GF-D8 (cell line): ENCODE measurements around the gene STXBP5L.
"Not testable (repeated sequence)": the region's sequence is repeated elsewhere in the genome, so short reads cannot be mapped to it uniquely, and the experiment has no call there.

Source experiments
- DNase-seq: peaks from one replicate; lab custom pipeline; 2025; lab: John Stamatoyannopoulos, UW

Gene STXBP5L

GRCh38 chr3:121063628-121064027 is 155.6 kb downstream of the STXBP5L start:
- DNase-seq: no peak

- no peak for DNase-seq
These were observed 156.1 kb downstream of the STXBP5L start for GRCh38 chr3:121064121-121064520.

GRCh38 chr3:121072133-121072532 is 164.1 kb downstream of the STXBP5L start:
- no peak for DNase-seq

GRCh38 chr3:121073011-121073410 is 165.0 kb downstream of the STXBP5L start:
- no peak for DNase-seq

- DNase-seq: no peak
These were observed 167.2 kb downstream of the STXBP5L start for GRCh38 chr3:121075191-121075590.

- not testable (repeated sequence) for DNase-seq
These were observed 170.5 kb downstream of the STXBP5L start for GRCh38 chr3:121078378-121079101.

- DNase-seq: no peak
These were observed 188.9 kb downstream of the STXBP5L start for GRCh38 chr3:121096953-121097352.

GRCh38 chr3:121111086-121111485 is 203.1 kb downstream of the STXBP5L start:
- not testable (repeated sequence) for DNase-seq

GRCh38 chr3:121111914-121112612 is 204.1 kb downstream of the STXBP5L start:
- no peak for DNase-seq

- DNase-seq: no peak
These were observed 218.2 kb downstream of the STXBP5L start for GRCh38 chr3:121126033-121126706.

GRCh38 chr3:121126707-121127035 is 218.7 kb downstream of the STXBP5L start:
- DNase-seq: no peak

- no peak for DNase-seq
These were observed 244.6 kb downstream of the STXBP5L start for GRCh38 chr3:121152573-121152972.

- DNase-seq: no peak
These were observed 245.8 kb downstream of the STXBP5L start for GRCh38 chr3:121153851-121154250.

GRCh38 chr3:121155028-121155427 is 247.0 kb downstream of the STXBP5L start:
- DNase-seq: no peak

GRCh38 chr3:121165397-121165837 is 257.4 kb downstream of the STXBP5L start:
- no peak for DNase-seq

GRCh38 chr3:121167374-121168139 is 259.6 kb downstream of the STXBP5L start:
- no peak for DNase-seq

GRCh38 chr3:121175083-121175482 is 267.1 kb downstream of the STXBP5L start:
- no peak for DNase-seq

- DNase-seq: not testable (repeated sequence)
These were observed 282.6 kb downstream of the STXBP5L start for GRCh38 chr3:121190626-121191025.

- DNase-seq: no peak
These were observed 294.6 kb downstream of the STXBP5L start for GRCh38 chr3:121202573-121202972.

GRCh38 chr3:121223116-121223515 is 315.1 kb downstream of the STXBP5L start:
- DNase-seq: no peak

GRCh38 chr3:121228971-121229370 is 321.0 kb downstream of the STXBP5L start:
- DNase-seq: peak; percentile 48

GRCh38 chr3:121230194-121230593 is 322.2 kb downstream of the STXBP5L start:
- not testable (repeated sequence) for DNase-seq
